Neural crest cell (in vitro differentiated cells): ENCODE data around the gene FOXL2NB. TPM values are rescaled to one million over a fixed set of nuclear protein-coding genes. Genes with fewer than 3 reads are reported as not detected.
A peak's percentile ranks its signal among the peaks of the same experiment; 100 is the strongest.
"Not testable (repeated sequence)": the region's sequence is repeated elsewhere in the genome, so short reads cannot be mapped to it uniquely, and the experiment has no call there.

Source experiments
- DNase-seq: peaks from one replicate; pipeline ENCODE4 v3.0.0; 2021; ENCODE audit warnings: low read depth, mixed read lengths, low spot score
- H3K27ac Mint-ChIP-seq: one replicate; pipeline ENCODE4 v1.8.0; 2021; ENCODE audit warnings: mild to moderate bottlenecking, mixed read lengths; ENCODE audit not compliant: unreplicated experiment
- H3K27me3 Mint-ChIP-seq: 2 replicates; pipeline ENCODE4 v1.8.0; 2021; ENCODE audit warnings: low read depth, mild to moderate bottlenecking, mixed read lengths
- H3K36me3 Mint-ChIP-seq: 2 replicates; pipeline ENCODE4 v1.8.0; 2021; ENCODE audit warnings: low read depth, mild to moderate bottlenecking, mixed read lengths
- H3K4me1 Mint-ChIP-seq: 2 replicates; pipeline ENCODE4 v1.8.0; 2021; ENCODE audit warnings: mixed read lengths
- H3K4me3 Mint-ChIP-seq: one replicate; pipeline ENCODE4 v1.8.0; 2021; ENCODE audit warnings: mild to moderate bottlenecking, mixed read lengths
- H3K9me3 Mint-ChIP-seq: 2 replicates; pipeline ENCODE4 v1.8.0; 2021; ENCODE audit warnings: mixed read lengths
- CTCF ChIP-seq: fragments of 200-600 bp; sonication (generic); conservative IDR thresholded peaks from 2 replicates; pipeline ENCODE4 v1.5.0; 2021; ENCODE audit warnings: antibody characterized with exemption, mild to moderate bottlenecking
- total RNA-seq: library from RNA; stranded (reverse); gene quantifications from 2 replicates; pipeline ENCODE4 v1.2.1, GENCODE V29; 2021

Gene FOXL2NB
- total RNA-seq, 1 donor from 2014 or later: not detected

DNA sequence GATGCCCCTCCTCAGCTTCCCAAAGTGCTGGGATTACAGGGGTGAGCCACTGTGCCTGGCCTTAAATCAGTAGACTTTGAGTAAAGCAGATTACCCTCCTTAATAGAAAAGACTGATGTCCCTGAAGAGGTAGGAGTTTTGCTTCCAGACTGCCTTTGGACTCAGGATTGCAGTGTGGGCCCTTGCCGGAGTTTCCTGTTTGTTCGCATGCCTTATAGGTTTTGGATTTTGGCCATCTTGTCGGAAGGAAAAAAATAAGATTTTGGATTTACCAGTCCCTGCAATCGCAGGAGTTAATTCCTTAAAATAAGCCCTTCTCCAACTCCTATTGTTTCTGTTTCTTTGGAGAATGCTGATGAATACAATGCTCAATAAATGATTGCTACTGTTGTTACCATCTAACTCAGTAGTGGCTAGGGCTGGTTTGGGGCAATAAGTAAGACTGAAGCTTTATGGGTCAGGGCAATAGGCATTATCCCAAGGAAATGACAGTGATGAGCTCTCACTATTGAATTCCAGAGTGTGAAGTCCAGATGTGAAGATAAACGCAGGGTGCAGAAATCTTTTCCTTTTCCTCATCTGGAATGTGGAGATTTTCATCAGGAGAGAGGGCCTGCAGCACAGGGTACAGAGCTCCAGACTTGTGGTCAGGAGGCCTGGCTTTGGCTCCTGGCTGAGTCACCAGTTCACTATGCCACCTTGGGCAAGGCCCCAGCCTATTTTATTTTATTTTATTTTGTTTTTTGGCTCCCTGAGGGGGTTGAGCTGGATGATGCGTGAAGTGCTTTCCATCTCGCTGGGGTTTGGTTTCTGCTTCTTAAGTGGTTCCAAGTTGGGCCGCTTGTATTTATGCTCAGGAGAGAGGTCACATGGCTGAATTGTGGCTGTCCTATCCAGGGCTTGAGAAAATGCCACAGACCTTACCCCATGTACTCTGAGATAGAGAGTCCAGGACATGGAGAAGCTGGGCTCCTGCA, 25.4 kb upstream of the FOXL2NB start:
- H3K9me3 Mint-ChIP-seq: no peaks in the 10 kb centered on the region
- H3K27ac Mint-ChIP-seq: no peak overlapping the region
- no peak for TF ChIP-seq CTCF
- H3K4me1 Mint-ChIP-seq: no peaks in the 10 kb centered on the region
- no peak overlapping the region for H3K4me3 Mint-ChIP-seq
- peaks cover 36% of the 10 kb centered on the region for H3K27me3 Mint-ChIP-seq
- H3K36me3 Mint-ChIP-seq: no peaks in the 10 kb centered on the region
- DNase-seq: no peak

DNA sequence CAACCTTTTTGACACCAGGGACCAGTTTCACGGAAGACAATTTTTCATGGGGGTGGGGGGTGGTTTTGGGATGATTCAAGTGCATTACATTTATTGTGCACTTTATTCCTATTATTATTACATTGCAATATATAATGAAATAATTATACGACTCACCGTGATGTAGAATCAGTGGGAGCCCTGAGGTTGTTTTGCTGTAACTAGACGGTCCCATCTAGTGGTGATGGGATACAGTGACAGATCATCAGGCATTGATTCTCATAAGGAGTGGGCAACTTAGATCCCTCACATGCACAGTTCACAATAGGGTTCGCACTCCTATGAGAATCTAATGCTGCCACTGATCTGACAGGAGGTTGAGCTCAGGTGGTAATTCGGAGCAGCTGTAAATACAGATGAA, 24.6 kb upstream of the FOXL2NB start:
- not testable (repeated sequence) for H3K27ac Mint-ChIP-seq, H3K4me3 Mint-ChIP-seq, H3K9me3 Mint-ChIP-seq, H3K36me3 Mint-ChIP-seq, H3K4me1 Mint-ChIP-seq, DNase-seq
- peaks cover 30% of the 10 kb centered on the region for H3K27me3 Mint-ChIP-seq

- H3K9me3 Mint-ChIP-seq: no peaks in the 10 kb centered on the region
- no peak overlapping the region for H3K4me3 Mint-ChIP-seq
- H3K4me1 Mint-ChIP-seq: no peaks in the 10 kb centered on the region
- no peaks in the 10 kb centered on the region for H3K36me3 Mint-ChIP-seq
- H3K27ac Mint-ChIP-seq: no peak overlapping the region
- TF ChIP-seq CTCF: peak; percentile 89
- peaks cover 22% of the 10 kb centered on the region for H3K27me3 Mint-ChIP-seq
- peak; percentile 91 for DNase-seq
Observed at GRCh38 chr3:138923531-138923994, 23.5 kb upstream of the FOXL2NB start.

DNA sequence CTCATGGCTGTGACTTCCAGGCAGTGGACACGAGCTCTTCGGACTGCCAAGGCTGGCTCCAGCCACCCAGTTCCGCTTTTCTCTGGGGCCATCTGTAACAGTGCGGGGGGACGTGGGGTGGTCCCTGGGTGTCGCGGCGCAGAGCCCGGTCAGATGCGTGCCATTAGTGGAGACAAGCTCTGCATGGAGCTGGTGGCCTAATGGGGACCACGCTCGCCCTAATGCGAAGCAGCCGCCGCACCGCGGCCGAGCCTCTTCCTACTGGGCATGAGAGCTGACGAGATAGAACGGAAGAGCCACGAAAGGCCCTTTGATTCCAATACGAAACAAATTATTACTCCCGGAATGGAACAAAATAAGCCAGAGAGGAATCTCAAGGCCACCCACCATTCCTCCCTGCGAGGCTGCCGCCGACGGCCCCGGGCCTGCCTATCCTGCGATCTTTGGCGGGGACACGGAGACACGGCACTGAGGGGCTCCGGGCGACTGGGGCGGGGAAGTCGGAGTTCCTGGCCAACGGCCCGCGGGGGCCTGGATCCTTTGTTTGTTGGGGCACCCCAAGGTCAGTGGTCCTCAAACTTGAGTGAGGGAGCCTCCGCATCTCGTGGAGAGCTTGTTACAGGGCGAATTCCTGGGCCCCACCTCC, 18.2 kb upstream of the FOXL2NB start:
- Mint-ChIP-seq H3K27me3 (peaks cover 37% of the 10 kb centered on the region), H3K9me3 (no peaks in the 10 kb centered on the region), H3K4me3 (no peak overlapping the region), H3K36me3 (no peaks in the 10 kb centered on the region), H3K27ac (no peak overlapping the region), H3K4me1 (no peaks in the 10 kb centered on the region)
- no peak for DNase-seq
- TF ChIP-seq CTCF: no peak

GRCh38 chr3:138933068-138933668, 13.8 kb upstream of the FOXL2NB start:
- Mint-ChIP-seq H3K9me3 (no peaks in the 10 kb centered on the region), H3K4me3 (no peak overlapping the region), H3K36me3 (no peaks in the 10 kb centered on the region), H3K27me3 (peaks cover 71% of the 10 kb centered on the region), H3K4me1 (peaks cover 14% of the 10 kb centered on the region), H3K27ac (no peak overlapping the region)
- DNase-seq: no peak
- no peak for TF ChIP-seq CTCF
